ENCODE measurements around the gene CYP4A11.
"Not testable (repeated sequence)": the region's sequence is repeated elsewhere in the genome, so short reads cannot be mapped to it uniquely, and the experiment has no call there.

Gene CYP4A11

GRCh38 chr1:46927249-46927835 is 13.9 kb downstream of the CYP4A11 start:
- DNase-seq (ENCODE audit: low spot score): no peak

GRCh38 chr1:46910790-46911189 is 30.5 kb downstream of the CYP4A11 start:
- DNase-seq (ENCODE audit: low spot score): no peak

- no peak for DNase-seq (ENCODE audit: low spot score)
Observed at GRCh38 chr1:46903481-46903880, 37.8 kb downstream of the CYP4A11 start.

- no peak for DNase-seq (ENCODE audit: low spot score)
Observed at GRCh38 chr1:46900401-46900800, 40.9 kb downstream of the CYP4A11 start.

- not testable (repeated sequence) for DNase-seq (ENCODE audit: low spot score)
Observed at GRCh38 chr1:46881656-46882055, 59.6 kb downstream of the CYP4A11 start.

Data from AG08395 (cell line).